ENCODE measurements around the gene NCOA1.

Gene NCOA1

GRCh38 chr2:24806661-24807036, 315.6 kb downstream of the NCOA1 start:
- no peak for DNase-seq

DNA sequence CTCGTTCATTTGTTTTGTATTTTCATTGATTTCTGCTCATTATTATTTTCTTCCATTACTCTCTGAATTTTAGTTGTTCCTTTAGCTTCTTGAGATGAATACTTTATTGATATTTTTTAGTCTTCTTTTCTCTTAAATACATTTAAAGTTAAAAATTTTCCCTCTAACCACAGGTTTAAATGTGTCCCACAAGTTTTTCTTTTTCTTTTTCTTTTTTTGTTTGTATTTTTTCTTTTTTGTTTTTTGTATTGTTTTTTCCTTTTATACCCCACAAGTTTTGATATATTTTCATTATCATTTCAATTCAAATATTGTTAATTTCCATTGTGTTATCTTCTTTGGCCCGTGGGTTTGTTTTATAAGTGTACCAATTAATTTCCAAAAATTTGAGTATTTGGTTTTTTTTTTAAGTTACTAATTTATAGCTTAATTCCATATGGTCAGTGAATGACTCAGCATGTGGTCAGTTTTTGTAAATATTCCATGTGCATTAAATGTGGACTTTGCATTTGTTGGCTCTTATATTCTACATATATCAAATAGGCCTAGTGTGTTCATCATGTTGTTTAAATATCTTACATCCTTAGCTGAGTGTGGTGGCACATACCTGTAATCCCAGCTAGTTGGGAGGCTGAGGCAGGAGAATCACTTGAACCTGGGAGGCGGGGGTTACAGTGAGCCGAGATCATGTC, 318.4 kb downstream of the NCOA1 start:
- no peak for DNase-seq

GRCh38 chr2:24813691-24814137, 322.7 kb downstream of the NCOA1 start:
- DNase-seq, result no peak

DNA sequence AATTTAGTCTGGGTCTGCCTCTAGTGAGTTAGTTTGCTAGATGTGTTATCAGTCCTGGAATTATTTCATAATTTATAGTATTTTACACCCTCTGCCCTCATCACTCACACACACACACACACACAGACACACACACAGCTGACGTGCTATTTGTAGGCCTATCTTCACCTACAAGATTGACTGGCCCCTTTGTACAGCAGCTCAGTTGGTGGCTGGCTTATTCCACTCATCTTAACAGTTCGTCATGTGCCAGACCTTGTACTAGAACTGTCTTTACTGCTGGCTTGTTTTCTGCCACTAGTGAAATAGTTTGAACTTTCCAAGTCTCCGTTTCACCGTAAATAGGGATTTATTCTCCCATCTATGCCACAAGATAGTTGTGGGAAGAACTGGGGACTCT, 323.5 kb downstream of the NCOA1 start:
- no peak for DNase-seq

- no peak for DNase-seq
Observed at GRCh38 chr2:24815171-24815570, 324.1 kb downstream of the NCOA1 start.

GRCh38 chr2:24816404-24816803, 325.4 kb downstream of the NCOA1 start:
- DNase-seq, result no peak

GRCh38 chr2:24816884-24817283, 325.8 kb downstream of the NCOA1 start:
- no peak for DNase-seq

- DNase-seq, result no peak
Observed at GRCh38 chr2:24818721-24819167, 327.7 kb downstream of the NCOA1 start.

- DNase-seq, result no peak
Observed at GRCh38 chr2:24819442-24820174, 328.6 kb downstream of the NCOA1 start.

GRCh38 chr2:24820175-24820513, 329.1 kb downstream of the NCOA1 start:
- no peak for DNase-seq

Data from NCI-H2171 treated with DMSO at 0.1 percent for 48 hours (cell line).